Prostate gland (tissue), 2 donors: ENCODE measurements around the gene ZMYND12.

Experiments used
- CTCF ChIP-seq, 4 experiments: fragments of 200-600 bp in 2 of 4; fragments of 450-650 bp in 2 of 4; sonication (generic) in 2 of 4; IDR thresholded peaks; 1 replicate in 3 of 4; 2 replicates in 1 of 4; pipeline ENCODE4 v1.5.1; 2016 to 2019; ENCODE audit warnings: antibody characterized with exemption in 4 of 4, mild to moderate bottlenecking in 2 of 4, moderate library complexity in 2 of 4
- POLR2A ChIP-seq: fragments of 450-650 bp; IDR thresholded peaks from one replicate; pipeline ENCODE4 v1.6.1; 2016; ENCODE audit warnings: antibody characterized with exemption, mild to moderate bottlenecking
- POLR2AphosphoS5 ChIP-seq: sonication (generic); formaldehyde crosslinking; IDR thresholded peaks from one replicate; pipeline ENCODE4 v1.6.1; 2017; ENCODE audit warnings: antibody characterized with exemption

- TF ChIP-seq CTCF (IDR thresholded peaks at IDR 0.05) = no peak
- no peak for TF ChIP-seq POLR2A
- TF ChIP-seq POLR2AphosphoS5 = no peak
These were observed 8.1 kb upstream of the ZMYND12 start for GRCh38 chr1:42463921-42464320.
